HG03520 (cell line): Measurements from ENCODE around the gene PMPCA.

Experiments
- ATAC-seq: cut with Tn5 transposase; IDR thresholded peaks from one replicate; pipeline ENCODE4 v1.9.1; 2021; ENCODE audit warnings: mild to moderate bottlenecking, moderate library complexity; ENCODE audit not compliant: unreplicated experiment

PMPCA gene

GRCh38 chr9:136433043-136433715 lies 22.7 kb downstream of the PMPCA start:
- no peak for ATAC-seq

- ATAC-seq = no peak
Observed at GRCh38 chr9:136433849-136434579, 23.6 kb downstream of the PMPCA start.

GRCh38 chr9:136434580-136435169 lies 24.2 kb downstream of the PMPCA start:
- no peak for ATAC-seq

GRCh38 chr9:136436055-136436634 lies 25.7 kb downstream of the PMPCA start:
- no peak for ATAC-seq

- ATAC-seq = no peak
Observed at GRCh38 chr9:136437430-136437829, 27.0 kb downstream of the PMPCA start.

- no peak for ATAC-seq
Observed at GRCh38 chr9:136437839-136438547, 27.5 kb downstream of the PMPCA start.

- ATAC-seq = peak; percentile 44
Observed at GRCh38 chr9:136438548-136439480, 28.4 kb downstream of the PMPCA start.

GRCh38 chr9:136439481-136440408 lies 29.3 kb downstream of the PMPCA start, which contains the start of gene INPP5E:
TSS of gene INPP5E (minus strand) at chr9:136439845. CDS start at chr9:136439419, 426 bp downstream.
- ATAC-seq = peak; percentile 66

- ATAC-seq = no peak
Observed at GRCh38 chr9:136441191-136441680, 30.8 kb downstream of the PMPCA start.

GRCh38 chr9:136441681-136442245 lies 31.3 kb downstream of the PMPCA start:
- ATAC-seq = no peak

- no peak for ATAC-seq
Observed at GRCh38 chr9:136442265-136442664, 31.8 kb downstream of the PMPCA start.

- ATAC-seq = no peak
Observed at GRCh38 chr9:136443087-136443486, 32.6 kb downstream of the PMPCA start.

- no peak for ATAC-seq
Observed at GRCh38 chr9:136443687-136444086, 33.2 kb downstream of the PMPCA start.

GRCh38 chr9:136444102-136444501 lies 33.6 kb downstream of the PMPCA start:
- ATAC-seq = no peak

GRCh38 chr9:136445799-136446198 lies 35.3 kb downstream of the PMPCA start:
- ATAC-seq = no peak

GRCh38 chr9:136447173-136447778 lies 36.8 kb downstream of the PMPCA start:
- no peak for ATAC-seq

GRCh38 chr9:136448655-136449054 lies 38.2 kb downstream of the PMPCA start:
- ATAC-seq = no peak
